ENCODE data around the gene KIRREL3. TPM values are rescaled to one million over a fixed set of nuclear protein-coding genes. Genes with fewer than 3 reads are reported as not detected.
"Not testable (repeated sequence)": the region's sequence is repeated elsewhere in the genome, so short reads cannot be mapped to it uniquely, and the experiment has no call there.

KIRREL3 gene
- polyA plus RNA-seq, 1 of the 3 experiments (the other 2 are of a cell fraction) = 3.7 TPM

DNA sequence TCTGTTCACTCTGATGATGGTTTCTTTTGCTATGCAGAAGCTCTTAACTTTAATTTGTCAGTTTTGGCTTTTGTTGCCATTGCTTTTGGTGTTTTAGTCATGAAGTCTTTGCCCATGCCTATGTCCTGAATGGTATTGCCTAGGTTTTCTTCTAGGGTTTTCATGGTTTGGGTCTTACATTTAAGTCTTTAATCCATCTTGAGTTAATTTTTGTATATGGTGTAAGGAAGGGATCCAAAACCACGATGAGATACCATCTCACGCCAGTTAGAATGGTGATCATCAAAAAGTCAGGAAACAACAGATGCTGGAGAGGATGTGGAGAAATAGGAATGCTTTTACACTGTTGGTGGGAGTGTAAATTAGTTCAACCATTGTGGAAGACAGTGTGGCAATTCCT, 48.0 kb downstream of the KIRREL3 start:
- CTCF ChIA-PET = interaction anchor here (0.8 kb wide), 1 partner anchor 236 kb away, joined by 3 read pairs; no protein-coding TSS in a partner anchor
- WGBS (ENCODE audit: low lambda C conversion rate) = 95% methylated on average over 2 of the region's 2 CpGs

GRCh38 chr11:126951465-126951864, 49.1 kb downstream of the KIRREL3 start:
- Histone ChIP-seq H3K27me3 (ENCODE audit: insufficient read depth) (no peaks in the 10 kb centered on the region), H3K9me3 (no peaks in the 10 kb centered on the region), H2AFZ (ENCODE audit: low read depth) (no peak overlapping the region), H3K36me3 (replicated peaks in 1 of 2; ENCODE audit: control insufficient read depth in 1 of 2, insufficient read depth in 2 of 2, low read length in 1 of 2) (no peaks in the 10 kb centered on the region), H3K27ac (ENCODE audit: low read depth in 2 of 2, low read length in 1 of 2) (no peak overlapping the region), H3K4me2 (no peak overlapping the region), H3F3A (replicated peaks; ENCODE audit: insufficient read depth) (no peaks in the 10 kb centered on the region), H3K9me2 (no peaks in the 10 kb centered on the region), H3K79me2 (ENCODE audit: insufficient read depth) (peaks cover 10% of the 10 kb centered on the region; the same call in 1 of the 2 replicates), H3K9ac (no peak overlapping the region), H4K20me1 (ENCODE audit: insufficient read depth) (peaks cover 3% of the 10 kb centered on the region; the same call in 1 of the 2 replicates), H3K4me1 (ENCODE audit: control insufficient read depth in 1 of 2, insufficient read depth in 2 of 2, low read depth in 1 of 2, low read length in 1 of 2) (no peaks in the 10 kb centered on the region), H3K4me3 (ENCODE audit: low read depth in 2 of 2, low read length in 1 of 2) (no peak overlapping the region)
- ChIA-PET POLR2A (no interaction called here), CTCF (no interaction called here)
- WGBS (ENCODE audit: low lambda C conversion rate) = 90% methylated on average over 3 of the region's 3 CpGs
- no peak for DNase-seq
- TF ChIP-seq MXI1 (IDR thresholded peaks at IDR 0.05; ENCODE audit: low read depth, low read length) (no peak), YY1 (IDR thresholded peaks at IDR 0.05; ENCODE audit: low read depth) (no peak), NRF1 (IDR thresholded peaks at IDR 0.05; ENCODE audit: low read depth, low read length) (no peak)

More for the DNA sequence above, 48.0 kb downstream of the KIRREL3 start:
- H3F3A ChIP-seq (replicated peaks; ENCODE audit: insufficient read depth); H3K4me1 ChIP-seq (ENCODE audit: control insufficient read depth in 1 of 2, insufficient read depth in 2 of 2, low read depth in 1 of 2, low read length in 1 of 2); POLR2A ChIA-PET; H4K20me1 ChIP-seq (ENCODE audit: insufficient read depth); H3K4me2 ChIP-seq; H3K9me3 ChIP-seq; H2AFZ ChIP-seq (ENCODE audit: low read depth); H3K4me3 ChIP-seq (ENCODE audit: low read depth in 2 of 2, low read length in 1 of 2); H3K27ac ChIP-seq (ENCODE audit: low read depth in 2 of 2, low read length in 1 of 2); H3K9me2 ChIP-seq; H3K27me3 ChIP-seq (ENCODE audit: insufficient read depth); H3K9ac ChIP-seq; DNase-seq; H3K36me3 ChIP-seq (replicated peaks in 1 of 2; ENCODE audit: control insufficient read depth in 1 of 2, insufficient read depth in 2 of 2, low read length in 1 of 2): not testable (repeated sequence)
- peaks cover 10% of the 10 kb centered on the region; the same call in 1 of the 2 replicates for H3K79me2 ChIP-seq (ENCODE audit: insufficient read depth)
- peak; percentile 22; the same call in 1 of the 2 replicates for TF ChIP-seq TCF12 (IDR thresholded peaks at IDR 0.05)

DNA sequence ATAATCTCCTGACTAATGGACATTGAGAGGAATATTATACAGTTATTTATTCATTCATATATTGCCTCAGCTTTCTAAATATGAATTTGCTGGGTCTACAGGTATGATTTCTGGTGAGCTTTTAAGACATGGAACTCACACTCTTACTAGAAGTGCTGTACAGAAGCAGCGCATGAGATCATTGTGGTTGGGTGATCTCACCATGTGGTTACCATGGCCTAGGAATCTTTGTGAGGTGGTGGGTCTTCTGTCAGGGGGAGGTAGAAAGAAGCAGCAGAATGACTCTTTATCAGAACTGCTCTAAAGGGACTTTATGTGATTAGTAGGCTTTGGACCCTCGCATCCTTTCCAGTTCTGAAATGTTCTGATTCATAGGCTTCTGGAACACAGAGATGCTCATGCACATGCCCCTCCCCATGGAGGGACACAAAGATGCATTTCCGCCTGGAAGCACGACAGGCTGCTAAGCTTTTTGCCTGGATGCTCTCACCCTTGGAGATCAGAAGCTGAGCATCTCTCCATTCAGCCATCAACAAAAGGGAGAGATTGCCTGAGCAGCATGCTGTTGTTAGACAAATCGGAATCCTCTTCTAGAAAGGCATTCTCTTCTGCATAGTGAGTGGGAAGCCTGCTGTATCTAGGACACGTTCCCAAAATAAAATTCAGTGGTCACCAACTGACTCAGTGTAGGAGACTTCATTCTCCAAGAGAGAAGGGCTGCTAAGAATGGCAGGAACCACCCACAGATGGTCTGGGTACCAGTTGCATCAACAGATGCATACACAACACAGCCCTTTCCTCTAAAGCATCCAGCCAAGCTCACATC, 51.3 kb downstream of the KIRREL3 start:
- H3K9me3 ChIP-seq = no peaks in the 10 kb centered on the region
- H3K4me3 ChIP-seq (ENCODE audit: low read depth in 2 of 2, low read length in 1 of 2) = no peak overlapping the region
- peaks cover 3% of the 10 kb centered on the region; the same call in 1 of the 2 replicates for H4K20me1 ChIP-seq (ENCODE audit: insufficient read depth)
- no peak for TF ChIP-seq TAF1 (IDR thresholded peaks at IDR 0.05; ENCODE audit: borderline replicate concordance, low read depth, low read length)
- TF ChIP-seq JUND (IDR thresholded peaks at IDR 0.05) = peak; percentile 38; the same call in 1 of the 2 replicates
- no peak for TF ChIP-seq RAD21 (IDR thresholded peaks at IDR 0.05; ENCODE audit: low read length)
- peak; percentile 45; the same call in 1 of the 2 replicates for TF ChIP-seq FOSL2 (IDR thresholded peaks at IDR 0.05; ENCODE audit: borderline replicate concordance, low read depth)
- TF ChIP-seq TCF12 (IDR thresholded peaks at IDR 0.05) = 0 out of 2 replicates have a peak, but pooled peaks have one; percentile 30
- H3K9me2 ChIP-seq = no peaks in the 10 kb centered on the region
- ChIA-PET POLR2A (no interaction called here), CTCF (interaction anchor here (0.7 kb wide), 1 partner anchor 340 kb away, joined by 3 read pairs; no protein-coding TSS in a partner anchor)
- no peak for DNase-seq
- no peak overlapping the region for H3K4me2 ChIP-seq
- no peaks in the 10 kb centered on the region for H3K4me1 ChIP-seq (ENCODE audit: control insufficient read depth in 1 of 2, insufficient read depth in 2 of 2, low read depth in 1 of 2, low read length in 1 of 2)
- H3K9ac ChIP-seq = no peak overlapping the region
- no peaks in the 10 kb centered on the region for H3K36me3 ChIP-seq (replicated peaks in 1 of 2; ENCODE audit: control insufficient read depth in 1 of 2, insufficient read depth in 2 of 2, low read length in 1 of 2)
- H3K79me2 ChIP-seq (ENCODE audit: insufficient read depth) = peaks cover 16% of the 10 kb centered on the region; the same call in 1 of the 2 replicates
- no peaks in the 10 kb centered on the region for H3K27me3 ChIP-seq (ENCODE audit: insufficient read depth)
- no peak overlapping the region for H3K27ac ChIP-seq (ENCODE audit: low read depth in 2 of 2, low read length in 1 of 2)
- no peaks in the 10 kb centered on the region for H3F3A ChIP-seq (replicated peaks; ENCODE audit: insufficient read depth)
- 71% methylated on average over 6 of the region's 6 CpGs for WGBS (ENCODE audit: low lambda C conversion rate)
- H2AFZ ChIP-seq (ENCODE audit: low read depth) = no peak overlapping the region

All from SK-N-SH (cell line).